Measurements from ENCODE around the gene NUMA1. TPM values are rescaled to one million over a fixed set of nuclear protein-coding genes. Genes with fewer than 3 reads are reported as not detected.

NUMA1 gene
- total RNA-seq, 1 donor from 2014 or later: 157 TPM

DNA sequence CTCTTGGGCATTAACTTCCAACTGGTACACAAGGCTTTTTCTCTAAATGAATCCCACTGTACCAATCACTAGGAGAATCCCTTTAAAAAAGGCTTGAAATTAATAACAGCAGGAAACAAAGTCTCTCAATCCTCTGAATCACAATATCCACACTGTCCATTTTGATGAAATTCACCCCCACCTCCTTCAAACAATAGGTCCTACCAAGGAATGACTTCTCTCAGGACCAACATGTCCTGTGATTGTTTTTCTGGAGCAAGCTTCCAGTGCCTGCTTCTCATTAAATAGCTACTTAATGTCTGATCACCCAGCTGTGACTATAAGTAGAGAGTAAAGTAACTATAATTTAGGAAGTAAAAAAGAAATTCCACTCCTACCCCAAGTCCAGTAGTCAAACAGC, 13.1 kb downstream of the NUMA1 start:
- no peak overlapping the region for H3K4me3 ChIP-seq (ENCODE audit: low read depth, low read length)
- no peaks in the 10 kb centered on the region for H3K27me3 ChIP-seq (ENCODE audit: control insufficient read depth, insufficient read depth, low read length)
- TF ChIP-seq, protein P1, sequence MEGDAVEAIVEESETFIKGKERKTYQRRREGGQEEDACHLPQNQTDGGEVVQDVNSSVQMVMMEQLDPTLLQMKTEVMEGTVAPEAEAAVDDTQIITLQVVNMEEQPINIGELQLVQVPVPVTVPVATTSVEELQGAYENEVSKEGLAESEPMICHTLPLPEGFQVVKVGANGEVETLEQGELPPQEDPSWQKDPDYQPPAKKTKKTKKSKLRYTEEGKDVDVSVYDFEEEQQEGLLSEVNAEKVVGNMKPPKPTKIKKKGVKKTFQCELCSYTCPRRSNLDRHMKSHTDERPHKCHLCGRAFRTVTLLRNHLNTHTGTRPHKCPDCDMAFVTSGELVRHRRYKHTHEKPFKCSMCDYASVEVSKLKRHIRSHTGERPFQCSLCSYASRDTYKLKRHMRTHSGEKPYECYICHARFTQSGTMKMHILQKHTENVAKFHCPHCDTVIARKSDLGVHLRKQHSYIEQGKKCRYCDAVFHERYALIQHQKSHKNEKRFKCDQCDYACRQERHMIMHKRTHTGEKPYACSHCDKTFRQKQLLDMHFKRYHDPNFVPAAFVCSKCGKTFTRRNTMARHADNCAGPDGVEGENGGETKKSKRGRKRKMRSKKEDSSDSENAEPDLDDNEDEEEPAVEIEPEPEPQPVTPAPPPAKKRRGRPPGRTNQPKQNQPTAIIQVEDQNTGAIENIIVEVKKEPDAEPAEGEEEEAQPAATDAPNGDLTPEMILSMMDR (IDR thresholded peaks at IDR 0.05; ENCODE audit: insufficient read depth, low read length, poor library complexity, severe bottlenecking): no peak
- H3K36me3 ChIP-seq (ENCODE audit: control insufficient read depth, insufficient read depth, low read length): peaks cover 1% of the 10 kb centered on the region
- no peak for DNase-seq (ENCODE audit: low read depth)

DNA sequence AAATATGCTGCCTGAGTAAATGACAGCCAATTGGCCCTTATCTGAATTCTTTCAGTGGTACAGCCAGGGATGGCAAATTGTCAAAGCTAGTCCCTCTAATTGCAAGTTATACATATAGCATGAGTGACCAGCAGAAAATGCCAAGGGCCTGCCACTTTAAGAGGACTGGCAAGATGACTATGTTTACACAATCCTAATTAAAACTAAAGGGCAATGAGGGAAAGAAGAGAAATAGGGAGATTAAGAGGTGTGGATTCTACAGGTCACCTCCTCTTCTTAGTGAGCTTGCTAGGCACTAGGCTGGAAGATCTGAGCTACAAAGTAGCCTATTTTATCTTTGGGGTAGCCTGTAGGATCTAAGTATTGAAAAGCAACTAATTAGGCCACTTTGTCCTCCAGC, 13.5 kb downstream of the NUMA1 start:
- no peak overlapping the region for H3K4me3 ChIP-seq (ENCODE audit: low read depth, low read length)
- TF ChIP-seq, protein P1 (IDR thresholded peaks at IDR 0.05; ENCODE audit: insufficient read depth, low read length, poor library complexity, severe bottlenecking): no peak
- DNase-seq (ENCODE audit: low read depth): no peak
- H3K27me3 ChIP-seq (ENCODE audit: control insufficient read depth, insufficient read depth, low read length): no peaks in the 10 kb centered on the region
- H3K36me3 ChIP-seq (ENCODE audit: control insufficient read depth, insufficient read depth, low read length): peaks cover 1% of the 10 kb centered on the region

DNA sequence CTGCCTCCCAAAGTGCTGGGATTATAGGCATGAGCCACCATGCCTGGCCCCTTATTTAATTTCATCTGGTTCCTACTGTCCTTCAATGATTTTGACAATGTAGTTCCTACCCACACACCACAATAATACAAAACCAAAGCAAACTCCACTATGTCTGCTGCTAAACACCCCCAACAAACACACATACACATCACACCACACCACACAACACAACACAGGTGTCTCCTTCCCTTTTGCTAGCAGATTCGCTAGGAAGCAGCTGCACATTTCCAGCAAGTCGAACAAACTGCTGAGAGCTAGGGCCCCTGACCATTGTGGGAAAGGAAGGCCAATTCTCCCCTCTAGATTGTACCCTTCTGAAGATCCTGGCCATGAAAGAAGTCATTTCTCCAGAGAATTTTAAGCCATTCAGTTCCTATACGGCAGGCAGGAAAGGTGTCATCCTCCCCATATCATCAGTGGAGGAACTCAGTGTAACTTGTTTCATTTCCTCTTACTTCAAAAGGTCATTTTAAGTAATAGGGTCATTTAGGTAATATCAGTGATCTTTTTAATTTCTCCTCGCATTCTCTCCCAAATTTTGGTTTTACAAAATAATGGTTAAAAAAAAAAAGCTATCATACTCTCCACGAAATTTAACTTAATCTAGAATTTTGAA, 18.5 kb downstream of the NUMA1 start:
- no peak overlapping the region for H3K4me3 ChIP-seq (ENCODE audit: low read depth, low read length)
- H3K36me3 ChIP-seq (ENCODE audit: control insufficient read depth, insufficient read depth, low read length): no peaks in the 10 kb centered on the region
- TF ChIP-seq, protein P1 (IDR thresholded peaks at IDR 0.05; ENCODE audit: insufficient read depth, low read length, poor library complexity, severe bottlenecking): no peak
- no peak for DNase-seq (ENCODE audit: low read depth)
- no peaks in the 10 kb centered on the region for H3K27me3 ChIP-seq (ENCODE audit: control insufficient read depth, insufficient read depth, low read length)

DNA sequence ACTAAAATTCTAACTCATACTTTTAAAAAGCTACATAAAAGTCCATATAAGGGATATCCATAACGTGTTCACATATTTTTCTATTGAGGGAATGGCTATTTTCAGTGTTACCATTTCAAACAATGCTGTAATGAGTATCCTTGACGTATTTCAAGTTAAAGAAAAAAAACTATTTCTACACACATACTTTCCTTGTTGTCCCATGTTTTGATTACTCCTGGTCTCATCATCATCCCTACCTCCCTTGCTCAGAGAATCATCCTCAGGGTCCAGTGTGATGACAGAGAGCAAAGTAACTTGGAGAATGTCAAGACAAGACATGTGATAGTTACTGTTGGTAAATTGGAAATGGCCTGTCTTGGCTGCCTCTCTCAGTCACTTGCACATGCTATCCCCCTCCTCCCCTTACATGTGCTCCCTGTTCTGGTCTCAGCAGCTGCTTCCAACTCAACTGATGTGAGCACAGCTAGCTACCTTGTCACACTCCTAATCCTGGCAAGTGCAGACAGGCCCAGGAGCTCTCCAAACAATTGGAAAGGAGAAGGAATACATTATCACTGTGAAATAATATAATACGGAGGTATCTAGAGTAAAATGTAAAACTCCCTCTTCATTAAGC, 21.8 kb downstream of the NUMA1 start:
- Histone ChIP-seq H3K36me3 (ENCODE audit: control insufficient read depth, insufficient read depth, low read length) (no peaks in the 10 kb centered on the region), H3K4me3 (ENCODE audit: low read depth, low read length) (no peak overlapping the region), H3K27me3 (ENCODE audit: control insufficient read depth, insufficient read depth, low read length) (no peaks in the 10 kb centered on the region)
- TF ChIP-seq, protein P1 (IDR thresholded peaks at IDR 0.05; ENCODE audit: insufficient read depth, low read length, poor library complexity, severe bottlenecking): no peak
- DNase-seq (ENCODE audit: low read depth): no peak

DNA sequence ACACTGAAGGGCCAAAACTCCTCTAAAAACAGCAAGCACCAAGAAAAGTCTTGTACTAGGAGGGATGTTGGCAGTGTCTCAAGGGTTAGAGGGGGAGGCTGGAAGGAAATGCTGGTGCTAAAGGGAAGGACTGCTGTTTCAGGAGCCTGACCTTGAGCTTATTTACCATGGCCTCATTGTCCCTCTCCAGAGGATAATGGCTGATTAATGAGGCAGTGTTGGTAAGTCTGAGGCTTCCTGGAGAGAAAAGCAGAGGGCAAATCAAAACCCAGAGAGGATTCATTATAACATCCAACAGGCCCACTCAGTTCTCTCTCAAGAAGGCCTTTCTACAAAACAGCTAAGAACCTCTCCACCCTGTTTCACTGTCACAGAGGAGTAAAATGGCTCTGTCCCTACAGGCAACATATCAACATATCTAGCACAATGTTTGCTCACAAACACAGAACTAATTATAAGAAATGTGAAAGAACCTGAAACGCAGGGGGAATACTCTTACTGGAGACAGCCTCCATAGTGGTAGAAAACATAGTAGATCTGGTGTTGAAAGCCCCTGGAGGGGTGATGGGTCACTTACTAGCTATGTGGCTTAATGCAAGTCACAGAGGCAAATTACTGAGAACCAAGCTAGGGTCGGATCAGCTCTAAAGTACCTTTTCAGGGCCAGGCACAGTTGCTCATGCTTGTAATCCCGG, 31.4 kb downstream of the NUMA1 start:
- TF ChIP-seq, protein P1 (IDR thresholded peaks at IDR 0.05; ENCODE audit: insufficient read depth, low read length, poor library complexity, severe bottlenecking): no peak
- H3K36me3 ChIP-seq (ENCODE audit: control insufficient read depth, insufficient read depth, low read length): no peaks in the 10 kb centered on the region
- no peak overlapping the region for H3K4me3 ChIP-seq (ENCODE audit: low read depth, low read length)
- no peak for DNase-seq (ENCODE audit: low read depth)
- no peaks in the 10 kb centered on the region for H3K27me3 ChIP-seq (ENCODE audit: control insufficient read depth, insufficient read depth, low read length)
